ENCODE measurements around the gene FAHD2A.
"Not testable (repeated sequence)": the region's sequence is repeated elsewhere in the genome, so short reads cannot be mapped to it uniquely, and the experiment has no call there.

FAHD2A gene

GRCh38 chr2:95390272-95390880 is 12.1 kb upstream of the FAHD2A start:
- no peak for DNase-seq (ENCODE audit: low read depth in 2 of 2)

- no peak for DNase-seq (ENCODE audit: low read depth in 2 of 2)
Measured at GRCh38 chr2:95390881-95391321, 11.6 kb upstream of the FAHD2A start.

- DNase-seq (ENCODE audit: low read depth in 2 of 2) = no peak
Measured at GRCh38 chr2:95391641-95392310, 10.7 kb upstream of the FAHD2A start.

- no peak for DNase-seq (ENCODE audit: low read depth in 2 of 2)
Measured at GRCh38 chr2:95392320-95392719, 10.2 kb upstream of the FAHD2A start.

- no peak for DNase-seq (ENCODE audit: low read depth in 2 of 2)
Measured at GRCh38 chr2:95392730-95393455, 9.6 kb upstream of the FAHD2A start.

- no peak for DNase-seq (ENCODE audit: low read depth in 2 of 2)
Measured at GRCh38 chr2:95393901-95394300, 8.6 kb upstream of the FAHD2A start.

- DNase-seq (ENCODE audit: low read depth in 2 of 2) = no peak
Measured at GRCh38 chr2:95399061-95399460, 3.4 kb upstream of the FAHD2A start.

- no peak for DNase-seq (ENCODE audit: low read depth in 2 of 2)
Measured at GRCh38 chr2:95401480-95401879, 1.0 kb upstream of the FAHD2A start.

- DNase-seq (ENCODE audit: low read depth in 2 of 2) = not testable (repeated sequence)
Measured at GRCh38 chr2:95402004-95402369, 521 bp upstream of the FAHD2A start.

GRCh38 chr2:95403204-95403721 is 755 bp downstream of the FAHD2A start:
- not testable (repeated sequence) for DNase-seq (ENCODE audit: low read depth in 2 of 2)

- not testable (repeated sequence) for DNase-seq (ENCODE audit: low read depth in 2 of 2)
Measured at GRCh38 chr2:95403824-95404223, 1.3 kb downstream of the FAHD2A start.

- not testable (repeated sequence) for DNase-seq (ENCODE audit: low read depth in 2 of 2)
Measured at GRCh38 chr2:95404676-95405075, 2.2 kb downstream of the FAHD2A start.

GRCh38 chr2:95411239-95411638 is 8.7 kb downstream of the FAHD2A start:
- not testable (repeated sequence) for DNase-seq (ENCODE audit: low read depth in 2 of 2)

GRCh38 chr2:95414015-95414594 is 11.6 kb downstream of the FAHD2A start:
- not testable (repeated sequence) for DNase-seq (ENCODE audit: low read depth in 2 of 2)

- not testable (repeated sequence) for DNase-seq (ENCODE audit: low read depth in 2 of 2)
Measured at GRCh38 chr2:95415138-95415537, 12.6 kb downstream of the FAHD2A start.

GRCh38 chr2:95415561-95415960 is 13.1 kb downstream of the FAHD2A start:
- DNase-seq (ENCODE audit: low read depth in 2 of 2) = not testable (repeated sequence)

- not testable (repeated sequence) for DNase-seq (ENCODE audit: low read depth in 2 of 2)
Measured at GRCh38 chr2:95427196-95427867, 24.8 kb downstream of the FAHD2A start.

GRCh38 chr2:95429748-95430467 is 27.4 kb downstream of the FAHD2A start:
- not testable (repeated sequence) for DNase-seq (ENCODE audit: low read depth in 2 of 2)

GRCh38 chr2:95433373-95433772 is 30.9 kb downstream of the FAHD2A start:
- not testable (repeated sequence) for DNase-seq (ENCODE audit: low read depth in 2 of 2)

- DNase-seq (ENCODE audit: low read depth in 2 of 2) = not testable (repeated sequence)
Measured at GRCh38 chr2:95433973-95434372, 31.5 kb downstream of the FAHD2A start.
